ENCODE data around the gene G6PC3.

The G6PC3 gene

DNA sequence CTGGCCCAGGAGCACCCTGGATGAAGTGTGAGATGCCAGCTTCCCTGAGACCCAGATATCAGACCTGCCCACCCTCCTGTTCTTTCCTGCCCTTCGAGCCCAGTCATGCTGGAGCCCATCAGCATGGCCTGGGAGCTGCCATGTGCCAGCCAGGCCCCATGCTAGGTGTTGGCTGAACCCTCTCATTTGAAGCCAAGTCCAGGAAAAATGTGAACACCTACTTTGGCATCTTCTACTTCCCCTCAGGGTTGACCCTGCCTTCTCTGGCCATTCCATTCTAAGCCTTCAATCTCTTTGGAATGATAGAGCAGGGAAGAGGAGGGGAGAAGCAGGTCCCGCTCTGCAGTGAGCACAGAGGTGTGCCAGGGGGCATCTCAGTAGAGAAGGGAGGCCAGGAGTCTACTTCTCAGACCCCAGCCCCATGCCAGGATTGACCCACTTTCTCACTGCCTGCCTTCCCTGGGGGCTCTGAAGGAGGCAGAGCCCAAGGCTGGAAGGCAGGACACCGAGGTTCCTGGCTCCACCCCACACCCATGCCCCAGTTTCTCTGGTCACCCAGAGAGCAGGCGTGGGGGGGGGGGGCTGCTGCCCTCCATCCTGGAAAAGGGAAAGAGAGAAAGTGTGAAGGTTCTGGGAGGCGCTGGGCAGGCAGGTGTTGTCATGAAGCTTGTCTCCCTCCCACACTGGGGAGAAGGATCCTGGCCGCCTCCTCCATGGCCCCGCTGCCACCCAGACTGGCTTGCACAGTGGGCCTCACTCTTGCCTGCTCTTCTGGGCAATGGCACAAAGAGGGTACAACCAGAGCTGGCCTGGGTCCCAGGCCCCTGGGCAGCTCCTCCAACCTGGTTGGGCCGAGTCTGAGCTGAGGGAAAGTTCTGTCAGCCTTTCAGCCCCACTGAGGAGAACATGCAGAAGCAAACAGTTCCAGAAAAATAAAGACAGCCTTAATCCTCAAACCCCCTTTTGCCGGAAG is 43.6 kb downstream of the G6PC3 start:
- Histone ChIP-seq H3K27ac (ENCODE audit: extremely low read depth, low read depth, low read length) (no peak overlapping the region), H3K36me3 (ENCODE audit: control insufficient read depth in 2 of 2, insufficient read depth in 1 of 2, low read length in 2 of 2) (peaks cover 0 to 42% of the 10 kb centered on the region in 2 experiments; a peak in 1 of 3 replicates), H3K9me3 (ENCODE audit: control insufficient read depth, insufficient read depth, low read depth, low read length) (no peaks in the 10 kb centered on the region), H3K4me3 (ENCODE audit: low read depth, low read length) (no peak overlapping the region), H3K4me1 (ENCODE audit: control insufficient read depth, insufficient read depth, low read length) (peaks cover 17% of the 10 kb centered on the region)
- TF ChIP-seq IKZF3 (tag by site-specific recombination; IDR thresholded peaks at IDR 0.05) (no peak), ZNF530 (tag by site-specific recombination; IDR thresholded peaks at IDR 0.05; ENCODE audit: low read depth) (no peak), ZNF544 (tag by site-specific recombination; IDR thresholded peaks at IDR 0.05) (no peak), ZNF76 (tag by site-specific recombination; IDR thresholded peaks at IDR 0.05; ENCODE audit: borderline replicate concordance, low read depth) (no peak), ZBTB17 (tag by site-specific recombination; IDR thresholded peaks at IDR 0.05) (no peak), ZNF223 (tag by site-specific recombination; IDR thresholded peaks at IDR 0.05) (no peak), TCF7L2 (IDR thresholded peaks at IDR 0.05; ENCODE audit: borderline replicate concordance, low read depth, low read length) (no peak)
- TF ChIP-seq, protein P1, sequence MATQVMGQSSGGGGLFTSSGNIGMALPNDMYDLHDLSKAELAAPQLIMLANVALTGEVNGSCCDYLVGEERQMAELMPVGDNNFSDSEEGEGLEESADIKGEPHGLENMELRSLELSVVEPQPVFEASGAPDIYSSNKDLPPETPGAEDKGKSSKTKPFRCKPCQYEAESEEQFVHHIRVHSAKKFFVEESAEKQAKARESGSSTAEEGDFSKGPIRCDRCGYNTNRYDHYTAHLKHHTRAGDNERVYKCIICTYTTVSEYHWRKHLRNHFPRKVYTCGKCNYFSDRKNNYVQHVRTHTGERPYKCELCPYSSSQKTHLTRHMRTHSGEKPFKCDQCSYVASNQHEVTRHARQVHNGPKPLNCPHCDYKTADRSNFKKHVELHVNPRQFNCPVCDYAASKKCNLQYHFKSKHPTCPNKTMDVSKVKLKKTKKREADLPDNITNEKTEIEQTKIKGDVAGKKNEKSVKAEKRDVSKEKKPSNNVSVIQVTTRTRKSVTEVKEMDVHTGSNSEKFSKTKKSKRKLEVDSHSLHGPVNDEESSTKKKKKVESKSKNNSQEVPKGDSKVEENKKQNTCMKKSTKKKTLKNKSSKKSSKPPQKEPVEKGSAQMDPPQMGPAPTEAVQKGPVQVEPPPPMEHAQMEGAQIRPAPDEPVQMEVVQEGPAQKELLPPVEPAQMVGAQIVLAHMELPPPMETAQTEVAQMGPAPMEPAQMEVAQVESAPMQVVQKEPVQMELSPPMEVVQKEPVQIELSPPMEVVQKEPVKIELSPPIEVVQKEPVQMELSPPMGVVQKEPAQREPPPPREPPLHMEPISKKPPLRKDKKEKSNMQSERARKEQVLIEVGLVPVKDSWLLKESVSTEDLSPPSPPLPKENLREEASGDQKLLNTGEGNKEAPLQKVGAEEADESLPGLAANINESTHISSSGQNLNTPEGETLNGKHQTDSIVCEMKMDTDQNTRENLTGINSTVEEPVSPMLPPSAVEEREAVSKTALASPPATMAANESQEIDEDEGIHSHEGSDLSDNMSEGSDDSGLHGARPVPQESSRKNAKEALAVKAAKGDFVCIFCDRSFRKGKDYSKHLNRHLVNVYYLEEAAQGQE (tag by site-specific recombination; IDR thresholded peaks at IDR 0.05) = no peak
- POLR2A ChIA-PET = interaction anchor here (0.7 kb wide), 2 partner anchors 29 to 42 kb away, joined by 3 to 4 read pairs; no protein-coding TSS in a partner anchor
- CTCF ChIA-PET = interaction anchor here (0.7 to 7.4 kb wide), 12 partner anchors 9 to 115 kb away, joined by 3 to 98 read pairs (median 7); partner anchors contain the start of gene HDAC5

DNA sequence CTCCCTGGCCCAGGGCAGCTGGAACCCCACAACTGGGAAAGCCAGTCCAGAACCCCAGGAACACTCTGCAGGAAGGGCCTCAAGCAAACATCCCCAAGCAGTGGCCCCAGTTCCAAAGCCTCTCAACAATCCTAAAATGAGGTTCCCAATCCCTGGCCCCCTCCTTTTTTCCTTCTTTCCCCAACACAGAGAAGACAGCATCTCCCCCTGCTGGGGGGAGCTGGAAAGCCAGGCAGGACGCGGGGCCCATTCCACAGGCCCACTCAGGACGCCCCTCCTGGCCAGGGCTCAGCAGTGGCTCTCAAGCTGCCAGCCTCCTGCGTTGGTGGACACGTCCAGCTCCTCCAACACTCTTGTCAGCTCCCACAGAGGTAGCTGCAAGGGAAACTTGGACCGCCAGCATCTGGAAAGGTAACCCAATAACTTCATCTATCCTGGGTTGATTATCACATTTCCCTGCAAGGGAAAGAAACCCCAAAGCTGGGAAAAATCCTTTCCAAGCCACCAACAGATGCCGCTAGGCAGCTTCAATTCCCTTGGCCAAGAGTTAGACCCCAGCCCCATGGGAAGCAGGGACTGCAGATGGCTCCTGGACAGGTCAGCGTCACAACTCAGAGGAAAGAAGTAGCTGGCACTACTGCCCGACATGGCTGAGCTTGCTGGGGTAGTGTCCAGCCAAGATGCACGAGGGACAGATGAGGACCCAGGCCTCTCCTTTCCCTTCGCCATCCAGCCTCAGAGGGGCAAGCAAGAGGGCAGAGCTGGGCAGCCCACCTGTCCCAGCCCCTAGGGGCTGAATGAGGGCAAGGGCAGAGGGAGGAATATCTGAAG is 45.3 kb downstream of the G6PC3 start:
- Histone ChIP-seq H3K4me3 (ENCODE audit: low read depth, low read length) (no peak overlapping the region), H3K4me1 (ENCODE audit: control insufficient read depth, insufficient read depth, low read length) (peaks cover 10% of the 10 kb centered on the region), H3K27ac (ENCODE audit: extremely low read depth, low read depth, low read length) (no peak overlapping the region), H3K36me3 (ENCODE audit: control insufficient read depth in 2 of 2, insufficient read depth in 1 of 2, low read length in 2 of 2) (peaks cover 0 to 33% of the 10 kb centered on the region in 2 experiments; a peak in 2 of 3 replicates), H3K9me3 (ENCODE audit: control insufficient read depth, insufficient read depth, low read depth, low read length) (no peaks in the 10 kb centered on the region)
- TF ChIP-seq, protein P2, sequence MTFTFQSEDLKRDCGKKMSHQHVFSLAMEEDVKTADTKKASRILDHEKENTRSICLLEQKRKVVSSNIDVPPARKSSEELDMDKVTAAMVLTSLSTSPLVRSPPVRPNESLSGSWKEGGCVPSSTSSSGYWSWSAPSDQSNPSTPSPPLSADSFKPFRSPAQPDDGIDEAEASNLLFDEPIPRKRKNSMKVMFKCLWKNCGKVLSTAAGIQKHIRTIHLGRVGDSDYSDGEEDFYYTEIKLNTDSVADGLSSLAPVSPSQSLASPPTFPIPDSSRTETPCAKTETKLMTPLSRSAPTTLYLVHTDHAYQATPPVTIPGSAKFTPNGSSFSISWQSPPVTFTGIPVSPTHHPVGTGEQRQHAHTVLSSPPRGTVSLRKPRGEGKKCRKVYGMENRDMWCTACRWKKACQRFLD (tag by site-specific recombination; IDR thresholded peaks at IDR 0.05) = no peak
- TF ChIP-seq ZNF426 (tag by site-specific recombination; IDR thresholded peaks at IDR 0.05) = no peak
- no peak for TF ChIP-seq ZNF391 (tag by site-specific recombination; IDR thresholded peaks at IDR 0.05; ENCODE audit: borderline replicate concordance, low read depth)
- TF ChIP-seq ZNF621 (tag by site-specific recombination; IDR thresholded peaks at IDR 0.05) = no peak
- peak; percentile 58; the same call in 1 of the 2 replicates for TF ChIP-seq ZFP69B (tag by site-specific recombination; IDR thresholded peaks at IDR 0.05)
- TF ChIP-seq, protein P3, sequence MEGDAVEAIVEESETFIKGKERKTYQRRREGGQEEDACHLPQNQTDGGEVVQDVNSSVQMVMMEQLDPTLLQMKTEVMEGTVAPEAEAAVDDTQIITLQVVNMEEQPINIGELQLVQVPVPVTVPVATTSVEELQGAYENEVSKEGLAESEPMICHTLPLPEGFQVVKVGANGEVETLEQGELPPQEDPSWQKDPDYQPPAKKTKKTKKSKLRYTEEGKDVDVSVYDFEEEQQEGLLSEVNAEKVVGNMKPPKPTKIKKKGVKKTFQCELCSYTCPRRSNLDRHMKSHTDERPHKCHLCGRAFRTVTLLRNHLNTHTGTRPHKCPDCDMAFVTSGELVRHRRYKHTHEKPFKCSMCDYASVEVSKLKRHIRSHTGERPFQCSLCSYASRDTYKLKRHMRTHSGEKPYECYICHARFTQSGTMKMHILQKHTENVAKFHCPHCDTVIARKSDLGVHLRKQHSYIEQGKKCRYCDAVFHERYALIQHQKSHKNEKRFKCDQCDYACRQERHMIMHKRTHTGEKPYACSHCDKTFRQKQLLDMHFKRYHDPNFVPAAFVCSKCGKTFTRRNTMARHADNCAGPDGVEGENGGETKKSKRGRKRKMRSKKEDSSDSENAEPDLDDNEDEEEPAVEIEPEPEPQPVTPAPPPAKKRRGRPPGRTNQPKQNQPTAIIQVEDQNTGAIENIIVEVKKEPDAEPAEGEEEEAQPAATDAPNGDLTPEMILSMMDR (tag by site-specific recombination; IDR thresholded peaks at IDR 0.05) = peak; percentile 83
- TF ChIP-seq ZNF394 (tag by site-specific recombination; IDR thresholded peaks at IDR 0.05; ENCODE audit: borderline replicate concordance) = no peak
- peak; percentile 51 for TF ChIP-seq ZNF654 (tag by site-specific recombination; IDR thresholded peaks at IDR 0.05; ENCODE audit: low read depth)
- TF ChIP-seq ZNF433 (tag by site-specific recombination; IDR thresholded peaks at IDR 0.05; ENCODE audit: low read depth) = no peak
- TF ChIP-seq ZBTB20 (tag by site-specific recombination; IDR thresholded peaks at IDR 0.05) = no peak
- TF ChIP-seq ZNF521 (tag by site-specific recombination; IDR thresholded peaks at IDR 0.05) = no peak
- ChIA-PET POLR2A (interaction anchor here (0.6 to 1.5 kb wide), 8 partner anchors 29 to 172 kb away, joined by 3 to 4 read pairs (median 3); no protein-coding TSS in a partner anchor), CTCF (interaction anchor here (0.5 to 7.4 kb wide), 36 partner anchors 7 to 491 kb away, joined by 3 to 98 read pairs (median 4); partner anchors contain the start of genes HDAC5 and MPP2)
